ENCODE data around the gene DQX1. TPM values are rescaled to one million over a fixed set of nuclear protein-coding genes. Genes with fewer than 3 reads are reported as not detected.
A peak's percentile ranks its signal among the peaks of the same experiment; 100 is the strongest.

The DQX1 gene
- total and polyA plus RNA-seq, 9 of the 15 experiments (the other 6 are each of a cell fraction or from before 2014, with no cell fraction given), result 0.04 to 0.38 (median 0.18) TPM; not detected in 1

- TF ChIP-seq MGA (IDR thresholded peaks at IDR 0.05), result peak; percentile 80
- no peak for TF ChIP-seq ZNF41 (CRISPR knock-in tag; conservative IDR thresholded peaks at IDR 0.05)
- TF ChIP-seq FOXO4 (CRISPR knock-in tag; IDR thresholded peaks at IDR 0.05), result no peak
- peak in 2 of 3 experiments; percentile 15 to 78 for TF ChIP-seq YY1 (IDR thresholded peaks at IDR 0.05; ENCODE audit: borderline replicate concordance in 1 of 3, control insufficient read depth in 1 of 3, extremely low read depth in 1 of 3, insufficient read depth in 3 of 3, insufficient read length in 1 of 3, insufficient replicate concordance in 2 of 3, low read depth in 1 of 3, low read length in 2 of 3)
- TF ChIP-seq RCOR1 (IDR thresholded peaks at IDR 0.05; ENCODE audit: borderline replicate concordance in 1 of 2, low read depth in 2 of 2, low read length in 2 of 2), result no peak; a peak in 1 of 4 replicates
- TF ChIP-seq STAG1 (CRISPR knock-in tag; IDR thresholded peaks at IDR 0.05; ENCODE audit: borderline replicate concordance), result no peak
- TF ChIP-seq SMAD2 (IDR thresholded peaks at IDR 0.05; ENCODE audit: low read depth, low read length), result no peak
- TF ChIP-seq RBM22 (IDR thresholded peaks at IDR 0.05; ENCODE audit: low read depth, low read length, poor library complexity, severe bottlenecking), result peak; percentile 40
- no peak for TF ChIP-seq ELK1 (CRISPR knock-in tag; IDR thresholded peaks at IDR 0.05)
- no peak for TF ChIP-seq RFX7 (CRISPR knock-in tag; IDR thresholded peaks at IDR 0.05)
- TF ChIP-seq ARID1B (IDR thresholded peaks at IDR 0.05), result peak; percentile 79
- TF ChIP-seq ZNF232 (CRISPR knock-in tag; IDR thresholded peaks at IDR 0.05), result no peak
Measured at GRCh38 chr2:74502720-74503505, 23.1 kb downstream of the DQX1 start (continued).

Data from K562 (cell line).